ENCODE results near the gene ETFRF1. TPM values are rescaled to one million over a fixed set of nuclear protein-coding genes. Genes with fewer than 3 reads are reported as not detected.

The ETFRF1 gene
- polyA plus RNA-seq, 1 donor: 21.6 TPM

- DNase-seq: no peak
Observed at GRCh38 chr12:25236190-25236589, 41.2 kb downstream of the ETFRF1 start.

- no peak for DNase-seq
Observed at GRCh38 chr12:25236626-25237025, 41.6 kb downstream of the ETFRF1 start.

GRCh38 chr12:25241167-25242020 lies 46.4 kb downstream of the ETFRF1 start:
- peak; percentile 23 for DNase-seq

GRCh38 chr12:25242981-25243679 lies 48.1 kb downstream of the ETFRF1 start:
- DNase-seq: no peak

- no peak for DNase-seq
Observed at GRCh38 chr12:25243680-25243990, 48.6 kb downstream of the ETFRF1 start.

- DNase-seq: no peak
Observed at GRCh38 chr12:25245491-25245890, 50.5 kb downstream of the ETFRF1 start.

GRCh38 chr12:25248137-25248536 lies 53.1 kb downstream of the ETFRF1 start:
- no peak for DNase-seq

GRCh38 chr12:25248732-25249131 lies 53.7 kb downstream of the ETFRF1 start:
- no peak for DNase-seq

GRCh38 chr12:25249931-25250738 lies 55.1 kb downstream of the ETFRF1 start:
- DNase-seq: peak; percentile 50

GRCh38 chr12:25250744-25251730 lies 56.0 kb downstream of the ETFRF1 start, which contains the start of gene KRAS:
Gene KRAS (minus strand): TSS chr12:25250929.
- peak; percentile 98 for DNase-seq

GRCh38 chr12:25251769-25252168 lies 56.7 kb downstream of the ETFRF1 start:
- no peak for DNase-seq

- DNase-seq: no peak
Observed at GRCh38 chr12:25252946-25253345, 57.9 kb downstream of the ETFRF1 start.

GRCh38 chr12:25253371-25254068 lies 58.5 kb downstream of the ETFRF1 start:
- no peak for DNase-seq

- no peak for DNase-seq
Observed at GRCh38 chr12:25254271-25254880, 59.3 kb downstream of the ETFRF1 start.

Other genes with a start within 250 kb of the ETFRF1 start
- 39.8 TPM for gene BCAT1, start 246.1 kb upstream of the ETFRF1 start, polyA plus RNA-seq (ENCODE audit: insufficient read length)
- 0.84 TPM for gene DNAI7, start 77 bp upstream of the ETFRF1 start, polyA plus RNA-seq (ENCODE audit: insufficient read length)
- gene KRAS, start 55.7 kb downstream of the ETFRF1 start, polyA plus RNA-seq (ENCODE audit: insufficient read length): 15.7 TPM

Data from hindlimb muscle (tissue), 1 donor.